ENCODE data around the gene LOXL3. TPM values are rescaled to one million over a fixed set of nuclear protein-coding genes. Genes with fewer than 3 reads are reported as not detected.

Gene LOXL3
- total RNA-seq, 1 donor from 2014 or later, result 2.3 TPM

DNA sequence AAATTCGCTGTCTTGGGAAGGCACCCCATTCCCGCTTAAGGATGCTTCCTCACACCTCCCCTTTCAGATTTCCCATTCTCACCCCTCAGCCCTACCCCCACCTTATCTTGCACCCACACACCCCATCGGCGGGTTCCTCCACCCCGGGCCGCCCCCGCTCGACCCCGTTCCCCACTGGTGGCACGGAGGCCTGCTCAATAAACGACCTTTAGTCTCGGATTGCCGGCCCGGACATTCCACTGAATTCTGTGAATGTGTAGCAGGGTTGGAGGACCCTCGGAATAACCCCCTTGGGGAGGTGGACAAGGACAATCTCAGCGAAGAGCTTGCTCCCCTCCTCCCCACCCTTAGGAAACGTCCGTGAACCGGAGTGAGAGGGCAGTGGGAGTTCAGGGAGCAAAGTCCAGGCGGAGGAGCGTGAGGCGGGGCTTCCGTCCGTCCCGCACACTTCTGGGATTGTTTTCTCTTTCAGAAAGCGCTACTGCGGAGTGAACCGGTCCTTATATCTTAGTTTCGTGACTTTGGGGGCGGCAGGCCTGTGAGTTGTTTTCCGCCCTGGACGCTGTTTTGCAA is 51.5 kb downstream of the LOXL3 start:
- H3K27me3 Mint-ChIP-seq, result peaks cover 38% of the 10 kb centered on the region
- H3K36me3 Mint-ChIP-seq (ENCODE audit: low read depth), result peaks cover 27% of the 10 kb centered on the region
- DNase-seq (no peak), ATAC-seq (ENCODE audit: low read depth) (no peak)
- TF ChIP-seq CTCF (IDR thresholded peaks at IDR 0.05), result no peak
- ChIA-PET POLR2A (interaction anchor here (1.1 to 2.3 kb wide), 3 partner anchors 10 to 27 kb away, joined by 3 to 10 read pairs (median 4); partner anchors contain the start of genes AUP1 and HTRA2), CTCF (no interaction called here)
- peak overlapping the region; percentile 61 for H3K27ac Mint-ChIP-seq
- no peaks in the 10 kb centered on the region for H3K9me3 Mint-ChIP-seq
- peaks cover 69% of the 10 kb centered on the region for H3K4me1 Mint-ChIP-seq
- H3K4me3 Mint-ChIP-seq, result peak overlapping the region; percentile 81
- intact Hi-C loops (cut with micrococcal nuclease), result loop anchor here (10.0 kb wide), 2 partner anchors 153 to 333 kb away; partner anchors contain the start of genes HK2 and SEMA4F

DNA sequence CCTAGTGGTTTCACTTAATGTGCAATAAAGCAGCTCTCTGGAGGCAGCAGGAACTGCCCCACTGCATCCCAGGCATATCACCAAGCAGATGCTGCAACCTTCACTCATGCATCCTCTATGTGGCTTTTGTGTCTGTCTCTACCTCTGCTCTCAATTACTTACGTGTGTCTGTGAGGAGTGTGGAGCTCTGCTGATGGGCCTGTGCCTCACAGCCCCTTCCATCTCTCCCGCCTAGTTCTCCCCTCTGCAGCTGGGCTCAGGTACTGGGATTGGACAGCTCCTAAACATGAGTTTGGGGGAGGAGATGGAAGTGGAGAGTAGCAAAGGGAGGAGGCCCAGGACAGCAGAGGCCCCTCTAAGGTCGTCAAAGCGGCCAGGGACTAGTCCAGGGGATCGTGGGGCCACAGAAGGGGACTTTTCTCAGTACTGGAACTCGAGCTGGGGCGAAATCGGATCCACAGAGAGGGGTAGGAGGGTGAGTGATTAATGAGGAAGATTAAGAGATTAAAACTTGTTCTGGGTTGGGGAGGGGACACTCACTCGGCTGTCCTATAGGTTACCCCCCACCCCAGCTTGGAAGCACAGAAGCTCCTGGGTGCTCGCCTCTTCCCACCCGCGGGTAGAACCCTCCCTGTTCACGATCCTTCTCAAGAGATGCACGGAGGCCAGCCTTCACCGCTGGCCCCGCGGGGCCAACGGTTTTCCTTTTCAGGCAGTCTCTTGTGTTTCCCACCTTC is 52.2 kb downstream of the LOXL3 start:
- H3K27me3 Mint-ChIP-seq, result peaks cover 38% of the 10 kb centered on the region
- no peak for DNase-seq
- peaks cover 22% of the 10 kb centered on the region for H3K36me3 Mint-ChIP-seq (ENCODE audit: low read depth)
- H3K4me3 Mint-ChIP-seq, result peak overlapping the region; percentile 81
- H3K9me3 Mint-ChIP-seq, result no peaks in the 10 kb centered on the region
- CTCF ChIA-PET, result interaction anchor here (1.1 to 1.4 kb wide), 3 partner anchors 28 to 89 kb away, joined by 3 to 4 read pairs (median 3); partner anchors contain the start of genes AUP1 and HTRA2
- no peak overlapping the region for H3K27ac Mint-ChIP-seq
- intact Hi-C loops (cut with micrococcal nuclease), result loop anchor here (10.0 kb wide), 2 partner anchors 153 to 333 kb away; partner anchors contain the start of genes HK2 and SEMA4F
- ATAC-seq (ENCODE audit: low read depth), result no peak
- POLR2A ChIA-PET, result interaction anchor here (0.6 to 2.3 kb wide), 6 partner anchors 11 to 96 kb away, joined by 3 to 10 read pairs (median 4); partner anchors contain the start of genes AUP1, CCDC142, HTRA2 and MRPL53
- TF ChIP-seq CTCF (IDR thresholded peaks at IDR 0.05), result no peak
- H3K4me1 Mint-ChIP-seq, result peaks cover 62% of the 10 kb centered on the region

- intact Hi-C loops (cut with micrococcal nuclease), result loop anchor here (10.0 kb wide), 2 partner anchors 154 to 334 kb away; partner anchors contain the start of genes HK2 and SEMA4F
- POLR2A ChIA-PET, result interaction anchor here (0.7 to 2.5 kb wide), 8 partner anchors 8 to 87 kb away, joined by 3 to 11 read pairs (median 4); partner anchors contain the start of genes AUP1, CCDC142, HTRA2 and MRPL53
- TF ChIP-seq CTCF (IDR thresholded peaks at IDR 0.05), result no peak
- peaks cover 38% of the 10 kb centered on the region for H3K27me3 Mint-ChIP-seq
- CTCF ChIA-PET, result interaction anchor here (1.1 to 1.5 kb wide), 4 partner anchors 29 to 90 kb away, joined by 3 to 5 read pairs (median 4); partner anchors contain the start of genes AUP1 and HTRA2
- H3K9me3 Mint-ChIP-seq, result no peaks in the 10 kb centered on the region
- no peak overlapping the region for H3K27ac Mint-ChIP-seq
- DNase-seq (no peak), ATAC-seq (ENCODE audit: low read depth) (no peak)
- peaks cover 59% of the 10 kb centered on the region for H3K4me1 Mint-ChIP-seq
- no peak overlapping the region for H3K4me3 Mint-ChIP-seq
- H3K36me3 Mint-ChIP-seq (ENCODE audit: low read depth), result peaks cover 19% of the 10 kb centered on the region
Observed at GRCh38 chr2:74500578-74500946, 53.2 kb downstream of the LOXL3 start.

- no peak for TF ChIP-seq CTCF (IDR thresholded peaks at IDR 0.05)
- Mint-ChIP-seq H3K9me3 (no peaks in the 10 kb centered on the region), H3K36me3 (ENCODE audit: low read depth) (peaks cover 14% of the 10 kb centered on the region), H3K27me3 (peaks cover 38% of the 10 kb centered on the region), H3K27ac (no peak overlapping the region), H3K4me1 (peaks cover 54% of the 10 kb centered on the region), H3K4me3 (peak overlapping the region; percentile 32)
- ATAC-seq (ENCODE audit: low read depth) (no peak), DNase-seq (no peak)
- intact Hi-C loops (cut with micrococcal nuclease), result loop anchor here (2.0 to 10.0 kb wide), 3 partner anchors 15 to 335 kb away; partner anchors contain the start of genes HK2, SEMA4F and TLX2
- ChIA-PET POLR2A (interaction anchor here (1.0 to 2.5 kb wide), 9 partner anchors 9 to 88 kb away, joined by 3 to 11 read pairs (median 4); partner anchors contain the start of genes AUP1, CCDC142, HTRA2 and MRPL53), CTCF (interaction anchor here (0.9 to 1.5 kb wide), 3 partner anchors 17 to 85 kb away, joined by 3 to 5 read pairs (median 3); partner anchors contain the start of genes CCDC142 and TTC31)
Observed at GRCh38 chr2:74499940-74500577, 53.7 kb downstream of the LOXL3 start.

All from activated B cell treated with CpG ODN at 0.5 μM for 24 hours (primary cell).